K562 (cell line): ENCODE data around the gene KRT35. TPM values are rescaled to one million over a fixed set of nuclear protein-coding genes. Genes with fewer than 3 reads are reported as not detected.

Source experiments
- CHD1 ChIP-seq: fragments of 200-600 bp; sonication (generic); IDR thresholded peaks from one replicate; pipeline ENCODE4 v1.6.1; 2012; ENCODE audit warnings: mild to moderate bottlenecking, moderate library complexity, low read length, inconsistent platforms
- GABPA ChIP-seq: fragments of 200-800 bp; sonication (Bioruptor generic); conservative IDR thresholded peaks from 2 replicates; pipeline ENCODE4 v1.6.1; 2016; ENCODE audit warnings: low read depth, missing genetic modification characterization, missing compliant biosample characterization
- GMEB1 ChIP-seq: fragments of 250-450 bp; sonication (Bioruptor Pico); IDR thresholded peaks from 2 replicates; pipeline ENCODE4 v1.4.0; 2020; ENCODE audit warnings: mild to moderate bottlenecking
- GTF2F1 ChIP-seq: IDR thresholded peaks from 2 replicates; pipeline ENCODE4 v1.6.1; 2011; ENCODE audit warnings: low read depth, low read length, improper control_type of control experiment
- HIVEP1 ChIP-seq: fragments of 250-450 bp; sonication (Bioruptor Pico); IDR thresholded peaks from 2 replicates; pipeline ENCODE4 v1.4.0; 2020; ENCODE audit warnings: mild to moderate bottlenecking
- LARP7 ChIP-seq: fragments of 450-650 bp; IDR thresholded peaks from 2 replicates; pipeline ENCODE4 v1.6.1; 2016
- MYBL2 ChIP-seq, 2 experiments: fragments of 450-650 bp in 1 of 2; sonication (generic) in 1 of 2; formaldehyde crosslinking in 1 of 2; IDR thresholded peaks; 2 replicates each; pipeline versions ENCODE4 v1.6.1 to v1.8.1; 2017 to 2022; ENCODE audit warnings: borderline replicate concordance in 1 of 2, inconsistent platforms in 1 of 2, low read depth in 1 of 2, mild to moderate bottlenecking in 1 of 2, missing genetic modification reagents in 1 of 2, moderate library complexity in 1 of 2
- NCOA6 ChIP-seq: fragments of 450-650 bp; IDR thresholded peaks from 2 replicates; pipeline ENCODE4 v1.6.1; 2017; ENCODE audit warnings: mild to moderate bottlenecking
- NELFE ChIP-seq: IDR thresholded peaks from 2 replicates; pipeline ENCODE4 v1.6.1; 2011; ENCODE audit warnings: mild to moderate bottlenecking; ENCODE audit not compliant: insufficient read depth, insufficient read length
- SNIP1 ChIP-seq: fragments of 450-650 bp; IDR thresholded peaks from 2 replicates; pipeline ENCODE4 v1.7.1; 2017; ENCODE audit warnings: low read depth, mild to moderate bottlenecking
- TEAD2 ChIP-seq: fragments of 450-650 bp; IDR thresholded peaks from 2 replicates; pipeline ENCODE4 v1.6.1; 2016; ENCODE audit warnings: missing genetic modification characterization, control low read depth, missing compliant biosample characterization
- TFAM ChIP-seq: fragments of 250-450 bp; sonication (Bioruptor Pico); conservative IDR thresholded peaks from 2 replicates; pipeline ENCODE4 v1.5.0; 2021; ENCODE audit warnings: mild to moderate bottlenecking, moderate library complexity
- THRAP3 ChIP-seq: fragments of 450-650 bp; IDR thresholded peaks from 2 replicates; pipeline ENCODE4 v1.6.1; 2016; ENCODE audit warnings: mild to moderate bottlenecking, inconsistent platforms, borderline replicate concordance
- ZNF561 ChIP-seq: fragments of 450-650 bp; formaldehyde crosslinking; conservative IDR thresholded peaks from 2 replicates; pipeline ENCODE4 v1.4.0; 2020; ENCODE audit warnings: mild to moderate bottlenecking, moderate library complexity
- polyA plus RNA-seq, 8 experiments: library from polyadenylated mRNA; depleted of rRNA in 4 of 8; stranded (reverse) in 5 of 8; unstranded in 3 of 8; fragments of >200 nt; fragmentation: Nextera tagmentation in 2 of 8; fragmentation: Illumina TruSeq in 1 of 8; extraction: Ambion mirVana in 2 of 8; extraction: Trizol in 1 of 8; gene quantifications; 2 replicates each; pipeline versions ENCODE4 v1.2.1 to v1.2.3, GENCODE V29; 2011 to 2014; ENCODE audit warnings: inconsistent platforms in 1 of 8, missing spikeins in 1 of 8
- total RNA-seq, 7 experiments: library from RNA; depleted of rRNA in 6 of 7; stranded (reverse); fragments of >200 nt in 6 of 7; fragmentation: Illumina TruSeq in 2 of 7; extraction: Trizol in 2 of 7; gene quantifications; 2 replicates each; pipeline versions ENCODE4 v1.2.1 to v1.2.3, GENCODE V29; 2011 to 2021; ENCODE audit warnings: low replicate concordance in 1 of 7
- TF ChIP-seq, protein P1 (sequence below): sonication (generic); formaldehyde crosslinking; IDR thresholded peaks from 2 replicates; pipeline ENCODE4 v1.8.1; 2023; ENCODE audit warnings: mild to moderate bottlenecking, missing genetic modification reagents
- TF ChIP-seq, protein P2 (sequence below), 3 experiments: fragments of 200-800 bp in 1 of 3; sonication (Bioruptor generic) in 1 of 3; sonication (generic) in 1 of 3; formaldehyde crosslinking in 1 of 3; IDR thresholded peaks; 2 replicates each; pipeline versions ENCODE4 v1.6.1 to v1.8.0; 2016 to 2022; ENCODE audit warnings: mild to moderate bottlenecking in 2 of 3, missing compliant biosample characterization in 2 of 3, missing genetic modification characterization in 2 of 3, missing genetic modification reagents in 1 of 3
- TF ChIP-seq, protein P3 (sequence below), 2 experiments: fragments of 450-650 bp in 1 of 2; sonication (generic) in 1 of 2; formaldehyde crosslinking in 1 of 2; IDR thresholded peaks in 1 of 2; conservative IDR thresholded peaks in 1 of 2; 2 replicates each; pipeline versions ENCODE4 v1.6.1 to v1.8.1; 2016 to 2023; ENCODE audit warnings: mild to moderate bottlenecking in 2 of 2, moderate library complexity in 2 of 2, inconsistent platforms in 1 of 2, missing genetic modification reagents in 1 of 2
- TF ChIP-seq, protein P4 (sequence below): IDR thresholded peaks from 2 replicates; pipeline ENCODE4 v1.6.1; 2016; ENCODE audit warnings: missing genetic modification characterization, missing compliant biosample characterization

The KRT35 gene
- total and polyA plus RNA-seq, 9 of the 15 experiments (the other 6 are each of a cell fraction or from before 2014, with no cell fraction given) = not detected

DNA sequence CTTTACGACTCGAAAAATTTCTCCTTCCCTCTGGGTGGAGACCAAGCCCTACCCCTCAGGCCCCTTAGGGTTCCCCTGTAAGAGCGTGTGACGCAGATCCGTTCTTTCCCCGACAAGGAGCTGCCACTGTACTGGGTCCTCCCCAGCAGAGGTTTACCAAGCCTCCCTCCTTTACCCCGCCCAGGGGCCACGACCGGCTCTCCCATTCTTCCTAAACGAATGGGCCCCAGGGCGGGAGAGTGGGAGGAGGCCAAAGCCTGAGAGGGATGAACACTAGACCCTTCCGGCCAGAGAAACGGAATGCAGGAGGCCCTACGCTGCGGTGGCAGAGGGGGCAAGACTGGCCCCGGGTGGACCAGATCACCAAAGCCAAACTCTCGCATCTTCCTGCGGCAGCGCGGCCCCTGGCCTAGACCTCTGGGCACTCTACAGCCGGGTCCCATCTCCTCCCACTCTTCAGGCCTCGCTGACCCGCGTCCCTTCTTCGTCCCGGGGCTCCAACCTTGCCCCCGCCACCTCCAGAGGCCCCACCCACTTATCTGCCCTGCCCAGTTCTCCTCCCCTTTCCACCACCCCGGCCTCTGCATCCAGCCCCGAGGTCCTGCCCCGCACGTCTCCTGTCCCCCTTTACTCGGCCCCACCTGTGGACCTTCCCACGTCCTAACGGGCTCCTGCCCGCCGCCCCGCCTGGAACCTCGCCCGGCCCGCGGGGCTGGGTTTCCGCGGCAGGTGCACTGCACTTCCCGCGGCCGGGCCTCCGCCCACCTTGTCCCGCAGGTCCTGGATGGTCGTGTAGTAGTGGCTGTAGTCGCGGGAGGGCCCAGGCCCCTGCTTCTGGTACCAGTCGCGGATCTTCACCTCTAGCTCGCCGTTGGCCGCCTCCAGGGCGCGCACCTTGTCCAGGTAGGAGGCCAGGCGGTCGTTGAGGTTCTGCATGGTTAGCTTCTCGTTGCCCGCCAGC is 46.4 kb upstream of the KRT35 start (continued):
- TF ChIP-seq MYBL2 (IDR thresholded peaks at IDR 0.05; ENCODE audit: low read depth) (no peak), MYBL2 (CRISPR knock-in tag; IDR thresholded peaks at IDR 0.05; ENCODE audit: borderline replicate concordance) (no peak), THRAP3 (no peak), ZNF561 (CRISPR knock-in tag) (no peak), HIVEP1 (CRISPR knock-in tag) (no peak), TEAD2 (no peak), LARP7 (0 out of 2 replicates have a peak, but pooled peaks have one; percentile 30), CHD1 (peak; percentile 26), GABPA (tag) (no peak), SNIP1 (no peak), GTF2F1 (no peak), GMEB1 (CRISPR knock-in tag) (no peak), NCOA6 (no peak; the same call in 1 of the 2 replicates), TFAM (CRISPR knock-in tag) (no peak), NELFE (no peak)
- TF ChIP-seq, protein P1, sequence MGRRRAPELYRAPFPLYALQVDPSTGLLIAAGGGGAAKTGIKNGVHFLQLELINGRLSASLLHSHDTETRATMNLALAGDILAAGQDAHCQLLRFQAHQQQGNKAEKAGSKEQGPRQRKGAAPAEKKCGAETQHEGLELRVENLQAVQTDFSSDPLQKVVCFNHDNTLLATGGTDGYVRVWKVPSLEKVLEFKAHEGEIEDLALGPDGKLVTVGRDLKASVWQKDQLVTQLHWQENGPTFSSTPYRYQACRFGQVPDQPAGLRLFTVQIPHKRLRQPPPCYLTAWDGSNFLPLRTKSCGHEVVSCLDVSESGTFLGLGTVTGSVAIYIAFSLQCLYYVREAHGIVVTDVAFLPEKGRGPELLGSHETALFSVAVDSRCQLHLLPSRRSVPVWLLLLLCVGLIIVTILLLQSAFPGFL = no peak
- TF ChIP-seq, protein P2, sequence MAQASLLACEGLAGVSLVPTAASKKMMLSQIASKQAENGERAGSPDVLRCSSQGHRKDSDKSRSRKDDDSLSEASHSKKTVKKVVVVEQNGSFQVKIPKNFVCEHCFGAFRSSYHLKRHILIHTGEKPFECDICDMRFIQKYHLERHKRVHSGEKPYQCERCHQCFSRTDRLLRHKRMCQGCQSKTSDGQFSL (CRISPR knock-in tag; IDR thresholded peaks at IDR 0.05) = no peak
- TF ChIP-seq, protein P2 (tag; IDR thresholded peaks at IDR 0.05) = no peak
- TF ChIP-seq, protein P3, sequence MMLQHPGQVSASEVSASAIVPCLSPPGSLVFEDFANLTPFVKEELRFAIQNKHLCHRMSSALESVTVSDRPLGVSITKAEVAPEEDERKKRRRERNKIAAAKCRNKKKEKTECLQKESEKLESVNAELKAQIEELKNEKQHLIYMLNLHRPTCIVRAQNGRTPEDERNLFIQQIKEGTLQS (IDR thresholded peaks at IDR 0.05) = no peak
- TF ChIP-seq, protein P3 (CRISPR knock-in tag; conservative IDR thresholded peaks at IDR 0.05) = no peak
- TF ChIP-seq, protein P4, sequence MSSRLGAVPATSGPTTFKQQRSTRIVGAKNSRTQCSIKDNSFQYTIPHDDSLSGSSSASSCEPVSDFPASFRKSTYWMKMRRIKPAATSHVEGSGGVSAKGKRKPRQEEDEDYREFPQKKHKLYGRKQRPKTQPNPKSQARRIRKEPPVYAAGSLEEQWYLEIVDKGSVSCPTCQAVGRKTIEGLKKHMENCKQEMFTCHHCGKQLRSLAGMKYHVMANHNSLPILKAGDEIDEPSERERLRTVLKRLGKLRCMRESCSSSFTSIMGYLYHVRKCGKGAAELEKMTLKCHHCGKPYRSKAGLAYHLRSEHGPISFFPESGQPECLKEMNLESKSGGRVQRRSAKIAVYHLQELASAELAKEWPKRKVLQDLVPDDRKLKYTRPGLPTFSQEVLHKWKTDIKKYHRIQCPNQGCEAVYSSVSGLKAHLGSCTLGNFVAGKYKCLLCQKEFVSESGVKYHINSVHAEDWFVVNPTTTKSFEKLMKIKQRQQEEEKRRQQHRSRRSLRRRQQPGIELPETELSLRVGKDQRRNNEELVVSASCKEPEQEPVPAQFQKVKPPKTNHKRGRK (tag) = no peak
